PC-9 (cell line): ENCODE measurements around the gene STAT4. TPM values are rescaled to one million over a fixed set of nuclear protein-coding genes. Genes with fewer than 3 reads are reported as not detected.

Experiments used
- BruUV-seq: library from RNA; stranded (reverse); fragments of 400-500 nt; replicated peaks from 2 replicates; lab custom pipeline; 2021; lab: Mats Ljungman, UMichigan
- CTCF ChIA-PET: fragments of 300-600 bp; sonication (Branson Sonifier 250); formaldehyde crosslinking; loops from one replicate; lab custom pipeline; 2022; ENCODE audit warnings: antibody characterized with exemption; lab: Charles Lee
- POLR2A ChIA-PET: fragments of 300-600 bp; sonication (Branson Sonifier 250); formaldehyde crosslinking; loops from one replicate; lab custom pipeline; 2022; ENCODE audit warnings: antibody characterized with exemption; ENCODE audit not compliant: unreplicated experiment; lab: Charles Lee
- DNase-seq, 2 experiments: peaks; one replicate each; pipeline versions ENCODE4 v3.0.0 to v3.0.0-alpha.2; 2015 to 2022; ENCODE audit warnings: mixed read lengths in 1 of 2
- H2AFZ ChIP-seq: fragments of 200-600 bp; sonication (generic); 2 replicates; pipeline ENCODE4 v1.8.1; 2017; ENCODE audit warnings: antibody characterized with exemption
- H3F3A ChIP-seq: fragments of 200-600 bp; sonication (generic); 2 replicates; pipeline ENCODE4 v1.8.1; 2017; ENCODE audit warnings: antibody characterized with exemption, mild to moderate bottlenecking, low read depth; ENCODE audit not compliant: insufficient read depth
- H3K27ac ChIP-seq: fragments of 200-600 bp; sonication (generic); 2 replicates; pipeline ENCODE4 v1.6.1; 2016; ENCODE audit warnings: mixed run types
- H3K27me3 ChIP-seq: fragments of 200-600 bp; sonication (generic); 2 replicates; pipeline ENCODE4 v1.6.1; 2016; ENCODE audit warnings: low read depth, mixed run types; ENCODE audit not compliant: insufficient read depth
- H3K36me3 ChIP-seq: fragments of 200-600 bp; sonication (generic); 2 replicates; pipeline ENCODE4 v1.6.1; 2016; ENCODE audit warnings: low read depth, mixed run types
- H3K4me1 ChIP-seq: fragments of 200-600 bp; sonication (generic); replicated peaks from 2 replicates; pipeline ENCODE4 v1.6.1; 2016; ENCODE audit warnings: mixed run types; ENCODE audit not compliant: insufficient read depth
- H3K4me2 ChIP-seq: fragments of 200-600 bp; sonication (generic); 2 replicates; pipeline ENCODE4 v1.6.1; 2017; ENCODE audit warnings: mixed run types
- H3K4me3 ChIP-seq: fragments of 200-600 bp; sonication (generic); 2 replicates; pipeline ENCODE4 v1.6.1; 2016; ENCODE audit warnings: mixed run types
- H3K79me2 ChIP-seq: fragments of 200-600 bp; sonication (generic); 2 replicates; pipeline ENCODE4 v1.6.1; 2017; ENCODE audit warnings: low read depth, mixed run types
- H3K9me2 ChIP-seq: fragments of 200-600 bp; sonication (generic); 2 replicates; pipeline ENCODE4 v1.8.1; 2017; ENCODE audit warnings: mild to moderate bottlenecking; ENCODE audit not compliant: insufficient read depth
- H3K9me3 ChIP-seq: fragments of 200-600 bp; sonication (generic); 2 replicates; pipeline ENCODE4 v1.8.1; 2016; ENCODE audit warnings: low read depth; ENCODE audit not compliant: insufficient read depth
- H4K20me1 ChIP-seq: fragments of 200-600 bp; sonication (generic); 2 replicates; pipeline ENCODE4 v1.8.1; 2017; ENCODE audit not compliant: insufficient read depth
- EZH2 ChIP-seq: fragments of 200-600 bp; sonication (generic); IDR thresholded peaks from 2 replicates; pipeline ENCODE4 v1.8.0; 2017; ENCODE audit warnings: antibody characterized with exemption, low read depth
- intact Hi-C: fragments of 100-400 bp; cut with micrococcal nuclease; formaldehyde crosslinking; loops from one replicate; pipeline ENCODE4 v1.10.0; 2022; ENCODE audit not compliant: unreplicated experiment
- total RNA-seq: library from RNA; stranded (reverse); gene quantifications from 2 replicates; pipeline ENCODE4 v1.2.3, GENCODE V29; 2021
- TF ChIP-seq, protein P1 (sequence below): fragments of 200-600 bp; sonication (generic); conservative IDR thresholded peaks from 2 replicates; pipeline ENCODE4 v1.6.1; 2017; ENCODE audit warnings: mixed run types, antibody characterized with exemption, mild to moderate bottlenecking, moderate library complexity

Gene STAT4
- total RNA-seq, 1 experiment from 2014 or later: 0.70 TPM

GRCh38 chr2:191113761-191114160 lies 37.0 kb downstream of the STAT4 start:
- Histone ChIP-seq H3K9me2 (no peaks in the 10 kb centered on the region), H3K4me2 (no peak overlapping the region), H3K4me1 (no peaks in the 10 kb centered on the region), H3K4me3 (no peak overlapping the region), H3F3A (no peaks in the 10 kb centered on the region), H2AFZ (no peak overlapping the region), H4K20me1 (no peaks in the 10 kb centered on the region), H3K27ac (no peak overlapping the region), H3K36me3 (no peaks in the 10 kb centered on the region), H3K9me3 (no peaks in the 10 kb centered on the region), H3K79me2 (no peaks in the 10 kb centered on the region), H3K27me3 (no peaks in the 10 kb centered on the region)
- TF ChIP-seq EZH2: no peak
- TF ChIP-seq, protein P1, sequence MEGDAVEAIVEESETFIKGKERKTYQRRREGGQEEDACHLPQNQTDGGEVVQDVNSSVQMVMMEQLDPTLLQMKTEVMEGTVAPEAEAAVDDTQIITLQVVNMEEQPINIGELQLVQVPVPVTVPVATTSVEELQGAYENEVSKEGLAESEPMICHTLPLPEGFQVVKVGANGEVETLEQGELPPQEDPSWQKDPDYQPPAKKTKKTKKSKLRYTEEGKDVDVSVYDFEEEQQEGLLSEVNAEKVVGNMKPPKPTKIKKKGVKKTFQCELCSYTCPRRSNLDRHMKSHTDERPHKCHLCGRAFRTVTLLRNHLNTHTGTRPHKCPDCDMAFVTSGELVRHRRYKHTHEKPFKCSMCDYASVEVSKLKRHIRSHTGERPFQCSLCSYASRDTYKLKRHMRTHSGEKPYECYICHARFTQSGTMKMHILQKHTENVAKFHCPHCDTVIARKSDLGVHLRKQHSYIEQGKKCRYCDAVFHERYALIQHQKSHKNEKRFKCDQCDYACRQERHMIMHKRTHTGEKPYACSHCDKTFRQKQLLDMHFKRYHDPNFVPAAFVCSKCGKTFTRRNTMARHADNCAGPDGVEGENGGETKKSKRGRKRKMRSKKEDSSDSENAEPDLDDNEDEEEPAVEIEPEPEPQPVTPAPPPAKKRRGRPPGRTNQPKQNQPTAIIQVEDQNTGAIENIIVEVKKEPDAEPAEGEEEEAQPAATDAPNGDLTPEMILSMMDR: no peak
- BruUV-seq: no TSS peak
- ChIA-PET CTCF (no interaction called here), POLR2A (no interaction called here)
- intact Hi-C loops: no loop called here
- no peak for DNase-seq

DNA sequence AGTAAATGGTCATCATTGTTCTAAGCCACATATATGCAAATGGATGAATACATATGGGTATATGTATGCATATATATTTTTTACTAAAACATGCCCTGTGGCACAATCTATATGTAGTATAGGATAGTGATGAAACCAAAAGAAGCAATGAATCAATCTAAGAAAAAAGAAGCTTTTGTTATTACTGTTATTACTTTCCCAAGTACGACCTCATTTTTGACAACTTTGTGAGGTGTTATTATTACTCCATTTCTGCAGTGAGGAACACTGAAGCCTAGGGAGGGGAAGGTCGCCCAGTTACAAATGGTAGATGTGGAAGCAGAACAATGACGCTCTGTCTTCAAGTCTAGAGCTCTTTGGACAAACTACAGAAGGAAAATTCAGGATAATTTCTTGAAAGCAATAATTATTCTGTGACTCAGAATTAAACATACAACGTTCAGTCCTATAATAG lies 38.3 kb downstream of the STAT4 start:
- H3K9me2 ChIP-seq: no peaks in the 10 kb centered on the region
- no peak overlapping the region for H3K27ac ChIP-seq
- intact Hi-C loops: no loop called here
- H2AFZ ChIP-seq: no peak overlapping the region
- H3K79me2 ChIP-seq: no peaks in the 10 kb centered on the region
- BruUV-seq: no TSS peak
- no peak overlapping the region for H3K4me2 ChIP-seq
- POLR2A ChIA-PET: no interaction called here
- H3F3A ChIP-seq: no peaks in the 10 kb centered on the region
- DNase-seq: no peak
- no peak overlapping the region for H3K4me3 ChIP-seq
- no peaks in the 10 kb centered on the region for H4K20me1 ChIP-seq
- no peaks in the 10 kb centered on the region for H3K4me1 ChIP-seq
- no peaks in the 10 kb centered on the region for H3K27me3 ChIP-seq
- CTCF ChIA-PET: no interaction called here
- TF ChIP-seq, protein P1: no peak
- TF ChIP-seq EZH2: no peak
- no peaks in the 10 kb centered on the region for H3K9me3 ChIP-seq
- H3K36me3 ChIP-seq: no peaks in the 10 kb centered on the region

DNA sequence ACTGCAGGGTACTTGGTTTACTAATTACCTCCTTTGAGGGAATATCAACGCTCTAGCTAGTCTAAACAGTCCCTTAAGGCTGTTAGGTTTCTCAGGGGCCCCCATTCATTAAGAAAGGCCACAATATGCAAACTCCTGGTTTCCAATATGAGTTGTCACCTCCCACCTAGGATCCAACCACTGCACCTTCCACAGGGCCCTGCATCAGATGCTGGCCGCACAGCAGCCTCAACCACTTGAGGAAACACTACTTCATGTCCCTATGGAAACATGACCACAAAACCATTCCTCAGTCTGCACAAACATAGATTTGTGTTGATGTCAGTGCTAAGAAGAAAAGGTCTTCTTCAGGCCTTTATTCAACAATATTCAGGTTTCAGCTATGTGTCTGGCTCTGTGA lies 40.9 kb downstream of the STAT4 start:
- Histone ChIP-seq H3F3A (no peaks in the 10 kb centered on the region), H3K36me3 (no peaks in the 10 kb centered on the region), H3K9me3 (no peaks in the 10 kb centered on the region), H3K4me2 (no peak overlapping the region), H2AFZ (no peak overlapping the region), H3K4me3 (no peak overlapping the region), H3K27ac (no peak overlapping the region), H3K79me2 (no peaks in the 10 kb centered on the region), H3K4me1 (no peaks in the 10 kb centered on the region), H3K9me2 (no peaks in the 10 kb centered on the region), H3K27me3 (no peaks in the 10 kb centered on the region), H4K20me1 (no peaks in the 10 kb centered on the region)
- intact Hi-C loops: no loop called here
- TF ChIP-seq, protein P1: no peak
- TF ChIP-seq EZH2: no peak
- DNase-seq: no peak
- ChIA-PET POLR2A (no interaction called here), CTCF (no interaction called here)
- BruUV-seq: no TSS peak
